ENCODE results near the gene CERS6. TPM values are rescaled to one million over a fixed set of nuclear protein-coding genes. Genes with fewer than 3 reads are reported as not detected.

CERS6 gene
- total and polyA plus RNA-seq, 2 experiments from 2014 or later: 7.4 to 35.0 TPM

- H3K4me3 ChIP-seq: no peak overlapping the region
- Mint-ChIP-seq H3K27me3 (ENCODE audit: insufficient read depth, low read depth, poor library complexity) (peaks cover 5% of the 10 kb centered on the region), H3K36me3 (ENCODE audit: low read depth) (peaks cover under 1% of the 10 kb centered on the region; the same call in 1 of the 3 replicates), H3K27ac (peak overlapping the region; percentile 14; the same call in 1 of the 2 replicates), H3K9me3 (no peaks in the 10 kb centered on the region), H3K4me3 (no peak overlapping the region), H3K4me1 (peaks cover 56% of the 10 kb centered on the region)
- ATAC-seq (no peak), DNase-seq (ENCODE audit: low spot score) (no peak)
- no peak for TF ChIP-seq NANOG (IDR thresholded peaks at IDR 0.05; ENCODE audit: borderline replicate concordance)
- TF ChIP-seq STAT1 (IDR thresholded peaks at IDR 0.05; ENCODE audit: unreplicated experiment): no peak
- no peak for TF ChIP-seq ZNF462 (CRISPR knock-in tag; IDR thresholded peaks at IDR 0.05)
- TF ChIP-seq CTCF (conservative IDR thresholded peaks at IDR 0.05; ENCODE audit: low read depth in 2 of 2): no peak
- no peak for TF ChIP-seq EZH2phosphoT487 (IDR thresholded peaks at IDR 0.05; ENCODE audit: unreplicated experiment)
- TF ChIP-seq ZNF114 (CRISPR knock-in tag; IDR thresholded peaks at IDR 0.05): no peak
- no peak for TF ChIP-seq ZNF331 (CRISPR knock-in tag; IDR thresholded peaks at IDR 0.05; ENCODE audit: low read depth)
- TF ChIP-seq ETS1 (IDR thresholded peaks at IDR 0.05): no peak
- TF ChIP-seq POLR2AphosphoS5 (IDR thresholded peaks at IDR 0.05; ENCODE audit: low read depth): no peak
- no peak for TF ChIP-seq JUNB (IDR thresholded peaks at IDR 0.05; ENCODE audit: unreplicated experiment)
- H3K9me2 ChIP-seq (ENCODE audit: insufficient read depth): no peaks in the 10 kb centered on the region
- no peak overlapping the region for H2AFZ ChIP-seq
- H3F3A ChIP-seq (replicated peaks; ENCODE audit: low read depth): no peaks in the 10 kb centered on the region
- H4K20me1 ChIP-seq (replicated peaks; ENCODE audit: insufficient read depth): peaks cover 4% of the 10 kb centered on the region
- H3K79me2 ChIP-seq (replicated peaks; ENCODE audit: insufficient read depth): peaks cover 100% of the 10 kb centered on the region
- H3K4me1 ChIP-seq (ENCODE audit: insufficient read depth): peaks cover 44% of the 10 kb centered on the region
- no peaks in the 10 kb centered on the region for H3K36me3 ChIP-seq (ENCODE audit: insufficient read depth)
- no peaks in the 10 kb centered on the region for H3K27me3 ChIP-seq (ENCODE audit: insufficient read depth)
- no peak overlapping the region for H3K27ac ChIP-seq (ENCODE audit: low read depth)
- no peak overlapping the region for H3K4me2 ChIP-seq
Observed at GRCh38 chr2:168480356-168480755, 24.3 kb downstream of the CERS6 start.
